ENCODE measurements around the gene PLEKHJ1.

- TF ChIP-seq CTCF (IDR thresholded peaks at IDR 0.05) (peak; percentile 94 to 98 (median 98)), POLR2AphosphoS5 (IDR thresholded peaks at IDR 0.05) (peak; percentile 34 to 69 (median 57))
These were observed 37.4 kb upstream of the PLEKHJ1 start for GRCh38 chr19:2273356-2274184.
